ENCODE measurements around the gene C2CD5.
"Not testable (repeated sequence)": the region's sequence is repeated elsewhere in the genome, so short reads cannot be mapped to it uniquely, and the experiment has no call there.

The C2CD5 gene

GRCh38 chr12:22535038-22535437 lies 9.3 kb downstream of the C2CD5 start:
- no peak for DNase-seq

DNA sequence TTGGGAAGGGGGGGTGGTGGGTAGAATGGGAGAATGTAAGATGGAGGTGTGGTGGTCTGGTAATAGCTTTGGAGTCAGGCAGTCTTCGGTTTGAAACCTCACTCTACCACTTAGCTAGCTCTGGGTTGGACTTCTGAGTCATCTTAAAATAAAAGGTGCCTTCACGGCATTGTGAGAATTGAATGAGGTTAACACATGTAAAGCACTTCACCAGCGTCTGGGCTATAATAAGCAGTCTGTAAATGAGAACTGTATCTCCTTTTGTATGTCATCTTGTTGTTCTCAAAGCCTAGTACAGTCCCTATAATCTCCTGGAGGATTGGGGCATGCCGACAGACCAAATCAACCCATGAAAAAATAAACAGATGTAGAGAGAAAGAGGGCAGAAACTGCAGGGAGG lies 11.2 kb downstream of the C2CD5 start:
- DNase-seq = no peak

DNA sequence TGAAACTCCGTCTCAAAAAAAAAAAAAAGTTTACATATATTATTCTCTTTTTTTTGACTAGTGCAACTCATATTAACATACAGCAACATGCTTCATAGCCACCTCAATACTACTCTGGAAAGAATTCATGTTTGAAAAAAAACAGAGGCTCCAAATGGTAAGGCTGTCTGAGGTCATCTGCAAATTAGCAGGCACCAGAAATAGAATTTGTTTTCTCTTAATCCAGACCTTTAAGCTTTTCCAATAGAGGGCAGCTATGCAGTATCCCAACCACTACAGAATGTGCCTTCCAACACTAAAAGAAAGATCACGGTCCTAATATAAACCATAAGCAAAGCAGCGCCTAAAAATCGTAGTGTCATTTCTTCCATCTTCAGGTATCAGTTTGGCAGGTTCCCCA lies 12.0 kb downstream of the C2CD5 start:
- no peak for DNase-seq

- no peak for DNase-seq
Observed at GRCh38 chr12:22531205-22531604, 13.1 kb downstream of the C2CD5 start.

GRCh38 chr12:22529281-22530060 lies 14.9 kb downstream of the C2CD5 start:
- DNase-seq = peak; percentile 10

- no peak for DNase-seq
Observed at GRCh38 chr12:22527999-22528398, 16.3 kb downstream of the C2CD5 start.

- DNase-seq = no peak
Observed at GRCh38 chr12:22526836-22527235, 17.5 kb downstream of the C2CD5 start.

DNA sequence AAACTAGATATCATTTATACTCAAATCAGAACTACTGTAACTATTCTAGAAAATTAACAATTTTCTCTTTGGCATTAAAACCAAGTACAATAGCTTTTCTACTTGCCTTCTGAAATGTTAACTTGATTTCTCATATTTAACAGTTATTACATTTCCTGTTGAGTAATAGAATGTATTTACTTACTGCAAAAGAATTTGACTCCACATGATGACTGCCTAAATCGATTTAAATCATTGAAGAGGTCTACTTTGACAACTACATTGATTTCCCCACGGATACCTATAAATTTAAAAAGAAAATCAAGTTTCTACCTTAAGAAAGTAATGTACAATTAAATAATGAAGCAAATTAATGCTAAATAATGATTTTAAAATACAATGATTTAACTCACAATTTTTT lies 18.9 kb downstream of the C2CD5 start:
- no peak for DNase-seq

DNA sequence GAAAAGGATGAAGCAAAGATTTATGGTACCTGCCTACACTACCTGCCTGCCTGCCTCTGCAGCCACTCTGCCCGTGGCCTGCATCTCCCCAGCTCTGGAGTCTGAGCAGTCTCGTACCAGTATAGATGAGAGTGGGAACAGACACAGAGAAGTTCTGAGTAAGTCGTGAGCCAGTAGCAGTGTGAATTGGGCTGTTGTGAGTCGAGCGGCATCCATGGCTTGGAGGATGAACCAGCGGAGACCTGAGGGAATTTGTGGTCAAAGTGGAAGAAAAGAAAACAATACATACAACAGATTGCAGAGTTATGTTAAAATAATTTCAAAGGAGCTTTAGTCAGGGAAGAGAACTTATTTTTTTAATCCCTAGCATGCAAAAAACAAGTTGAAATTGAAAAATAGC lies 25.3 kb downstream of the C2CD5 start:
- DNase-seq = no peak

DNA sequence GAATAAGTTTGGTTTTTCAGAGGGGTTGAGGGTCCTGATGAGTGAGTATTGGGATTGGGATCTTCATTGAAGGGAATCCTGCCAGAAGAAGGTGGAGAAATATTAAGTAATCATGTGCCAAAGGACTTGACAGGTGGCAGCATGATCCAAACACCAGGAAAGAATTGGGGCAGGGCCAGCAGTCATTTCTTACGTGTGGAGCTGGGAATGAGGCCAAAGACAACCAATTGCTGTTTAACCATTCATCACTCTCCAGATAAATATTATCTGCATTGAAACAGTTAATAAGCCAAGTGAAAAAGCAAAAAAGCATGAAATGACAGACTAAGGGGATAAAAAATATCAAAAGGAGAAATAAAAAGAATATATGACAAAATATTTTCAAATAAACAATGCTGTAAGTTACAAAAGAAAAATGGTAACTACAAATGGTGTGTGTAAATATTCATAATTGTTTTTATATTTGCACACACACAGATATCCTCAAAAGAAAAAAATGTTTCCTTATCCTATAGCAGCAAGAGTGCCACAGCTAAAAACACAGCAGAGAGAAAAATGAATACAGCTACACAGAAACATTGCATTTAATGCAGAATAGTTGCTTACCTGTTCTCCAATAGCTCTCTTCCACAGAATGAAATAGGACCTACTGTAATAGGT lies 26.2 kb downstream of the C2CD5 start:
- DNase-seq = no peak

GRCh38 chr12:22514875-22515274 lies 29.5 kb downstream of the C2CD5 start:
- no peak for DNase-seq

DNA sequence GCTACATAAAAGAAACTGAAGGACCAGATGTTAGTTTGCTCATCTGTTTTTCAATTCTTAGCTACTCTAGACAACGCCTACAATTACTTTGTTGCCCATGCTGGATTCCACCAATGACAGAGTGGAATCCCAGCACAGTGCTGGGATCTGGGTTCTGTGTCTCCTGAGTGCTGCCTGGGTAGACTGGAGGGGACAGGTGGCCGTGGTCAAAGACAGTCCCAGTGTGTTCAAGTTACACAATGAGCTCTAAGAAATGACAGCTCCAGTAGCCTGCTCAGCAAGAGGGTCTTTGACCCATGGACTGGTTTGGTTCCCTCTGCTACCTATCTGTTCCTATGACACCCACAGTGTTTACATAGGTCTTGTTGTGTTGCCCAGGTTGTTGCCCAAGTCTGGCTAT lies 38.5 kb downstream of the C2CD5 start:
- no peak for DNase-seq

- no peak for DNase-seq
Observed at GRCh38 chr12:22500100-22500499, 44.2 kb downstream of the C2CD5 start.

DNA sequence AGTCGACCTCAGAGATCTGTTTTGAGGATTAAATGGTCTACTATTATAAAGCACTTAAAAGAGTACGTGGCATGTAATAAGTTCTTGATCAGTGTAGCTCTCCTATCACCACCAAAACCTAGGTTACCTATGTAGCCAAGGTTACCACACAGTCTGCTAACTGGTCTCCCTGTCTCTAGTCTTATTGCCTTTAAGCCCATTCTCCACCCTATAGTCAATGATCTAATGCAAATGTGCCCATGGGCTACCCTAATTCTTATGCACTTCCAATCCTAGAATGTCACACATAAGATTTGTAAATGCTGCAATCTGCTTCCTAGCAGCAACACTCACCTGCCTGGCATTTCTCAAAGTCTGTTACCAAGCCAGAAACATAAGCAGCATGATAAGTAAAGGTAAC lies 44.9 kb downstream of the C2CD5 start:
- DNase-seq = no peak

DNA sequence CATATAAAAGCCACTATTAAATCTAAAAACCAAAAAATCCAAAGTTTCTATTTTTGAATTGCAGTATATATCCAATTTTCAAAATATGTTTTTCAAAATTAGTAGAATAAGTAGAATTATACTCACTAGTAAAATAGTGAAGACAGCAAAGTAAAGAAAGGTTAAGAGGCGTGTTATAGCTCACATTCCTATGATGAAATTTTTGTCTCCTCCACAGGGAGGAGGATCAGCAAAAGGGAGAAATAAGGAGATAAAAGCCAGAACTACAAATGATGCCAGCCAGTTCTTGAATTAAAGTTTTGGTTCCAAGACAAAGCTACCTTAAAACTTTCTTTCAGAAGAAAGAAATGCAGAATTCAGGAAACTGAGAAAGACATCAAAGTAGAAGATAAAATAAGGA lies 50.0 kb downstream of the C2CD5 start:
- no peak for DNase-seq

DNA sequence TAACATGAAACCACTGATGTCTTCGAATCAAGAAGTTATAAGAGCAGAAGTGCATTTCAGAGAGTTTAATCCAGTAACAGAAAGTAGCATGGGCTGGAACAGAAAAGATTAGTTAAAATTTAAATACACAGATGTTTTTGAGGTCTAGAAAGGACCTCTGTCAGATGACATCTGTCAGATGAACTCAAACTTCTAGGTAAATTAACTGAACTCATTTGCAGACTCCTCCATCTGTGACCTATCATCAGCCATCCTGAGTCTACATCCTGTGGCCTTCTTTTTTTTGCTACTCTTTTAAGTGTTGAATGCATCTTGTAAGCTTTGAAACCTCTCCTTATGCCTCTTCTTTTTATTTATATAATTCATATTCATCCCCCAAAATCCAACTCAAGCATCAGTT lies 53.3 kb downstream of the C2CD5 start:
- DNase-seq = no peak

DNA sequence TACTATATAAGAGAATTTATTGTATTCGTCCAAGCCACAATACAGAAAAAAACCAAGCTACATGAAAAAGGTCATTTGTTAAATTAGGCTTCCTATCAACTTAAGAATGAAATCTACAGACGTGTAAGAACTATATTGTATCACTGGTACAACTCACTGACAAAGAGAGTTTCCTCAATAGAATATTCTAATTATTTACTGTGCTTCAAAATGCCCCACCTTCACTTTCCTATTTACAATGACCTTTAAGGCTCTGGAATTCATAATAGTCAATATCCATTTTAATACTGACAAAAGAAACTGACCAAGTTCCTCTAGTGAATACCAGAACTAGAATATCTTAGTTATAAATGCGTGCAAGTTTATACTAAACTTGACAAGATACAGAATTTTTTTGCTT lies 55.9 kb downstream of the C2CD5 start:
- no peak for DNase-seq

- DNase-seq = not testable (repeated sequence)
Observed at GRCh38 chr12:22487683-22488082, 56.7 kb downstream of the C2CD5 start.

- no peak for DNase-seq
Observed at GRCh38 chr12:22481547-22482104, 62.7 kb downstream of the C2CD5 start.

DNA sequence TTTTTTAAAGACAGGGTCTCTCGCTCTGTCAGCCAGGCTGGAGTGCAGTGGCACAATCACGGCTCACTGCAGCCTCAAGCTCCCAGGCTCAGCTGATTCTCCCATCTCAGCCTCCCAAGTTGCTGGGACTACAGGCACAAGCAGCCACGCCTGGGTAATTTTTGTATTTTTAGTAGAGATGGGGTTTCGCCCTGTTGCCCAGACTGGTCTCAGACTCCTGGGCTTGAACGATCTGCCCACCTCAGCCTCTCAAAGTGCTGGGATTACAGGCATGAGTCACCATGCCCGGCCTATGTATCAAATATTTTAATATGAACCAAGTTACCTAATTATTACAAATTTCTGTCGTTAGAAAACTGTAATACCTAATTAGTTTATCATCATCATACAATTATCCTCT lies 63.5 kb downstream of the C2CD5 start:
- DNase-seq = not testable (repeated sequence)

GRCh38 chr12:22480016-22480415 lies 64.3 kb downstream of the C2CD5 start:
- DNase-seq = no peak

GRCh38 chr12:22477894-22478287 lies 66.5 kb downstream of the C2CD5 start:
- DNase-seq = no peak

- no peak for DNase-seq
Observed at GRCh38 chr12:22477166-22477893, 67.0 kb downstream of the C2CD5 start.

DNA sequence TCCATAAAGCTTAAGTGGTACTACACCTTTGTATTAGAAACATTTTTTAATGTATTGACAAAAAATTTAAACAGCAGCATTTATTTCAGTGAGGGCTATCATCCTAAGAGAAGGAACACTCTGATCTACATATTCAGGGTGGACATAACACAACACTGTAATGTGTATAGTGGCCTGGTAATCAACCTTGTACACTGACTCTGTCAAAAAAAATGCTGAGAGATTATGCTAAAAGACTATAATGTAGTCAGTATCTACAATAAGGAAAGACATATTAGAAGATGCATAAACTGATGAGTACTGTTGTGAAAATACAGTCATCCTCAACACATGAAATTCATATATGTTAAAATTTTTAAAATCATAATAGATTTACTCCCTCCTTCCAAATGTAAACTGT lies 68.2 kb downstream of the C2CD5 start:
- no peak for DNase-seq

All from NCI-H1436 treated with DMSO at 0.1 percent for 48 hours (cell line).